GM19025 (cell line): Measurements from ENCODE around the gene ITIH3.
A peak's percentile ranks its signal among the peaks of the same experiment; 100 is the strongest.
"Not testable (repeated sequence)": the region's sequence is repeated elsewhere in the genome, so short reads cannot be mapped to it uniquely, and the experiment has no call there.

Source experiments
- ATAC-seq: cut with Tn5 transposase; IDR thresholded peaks from one replicate; pipeline ENCODE4 v1.9.1; 2021; ENCODE audit warnings: mild to moderate bottlenecking, low read depth, moderate library complexity; ENCODE audit not compliant: unreplicated experiment

The ITIH3 gene

GRCh38 chr3:52794612-52795099, at the start of gene ITIH3:
TSS of gene ITIH3 (plus strand) at chr3:52794796. CDS start at chr3:52794804, 8 bp downstream.
- no peak for ATAC-seq

- no peak for ATAC-seq
Observed at GRCh38 chr3:52752045-52752660, 42.4 kb upstream of the ITIH3 start.

- no peak for ATAC-seq
Observed at GRCh38 chr3:52754373-52754772, 40.2 kb upstream of the ITIH3 start.

GRCh38 chr3:52756141-52756540, 38.5 kb upstream of the ITIH3 start:
- ATAC-seq: no peak

GRCh38 chr3:52763466-52763865, 31.1 kb upstream of the ITIH3 start:
- no peak for ATAC-seq

GRCh38 chr3:52769786-52770455, 24.7 kb upstream of the ITIH3 start:
- no peak for ATAC-seq

- peak; percentile 93 for ATAC-seq
Observed at GRCh38 chr3:52770496-52771333, 23.9 kb upstream of the ITIH3 start, which contains the start of gene NEK4. TSS of gene NEK4 (minus strand) at chr3:52770940. CDS start at chr3:52770746, 194 bp downstream.

- no peak for ATAC-seq
Observed at GRCh38 chr3:52771334-52771681, 23.3 kb upstream of the ITIH3 start.

GRCh38 chr3:52771702-52772101, 22.9 kb upstream of the ITIH3 start:
- ATAC-seq: no peak

- ATAC-seq: no peak
Observed at GRCh38 chr3:52773361-52774065, 21.1 kb upstream of the ITIH3 start.

- no peak for ATAC-seq
Observed at GRCh38 chr3:52774066-52774713, 20.4 kb upstream of the ITIH3 start.

- ATAC-seq: no peak
Observed at GRCh38 chr3:52774901-52775864, 19.4 kb upstream of the ITIH3 start.

GRCh38 chr3:52775877-52776276, 18.7 kb upstream of the ITIH3 start:
- ATAC-seq: no peak

GRCh38 chr3:52776486-52776885, 18.1 kb upstream of the ITIH3 start:
- ATAC-seq: not testable (repeated sequence)

GRCh38 chr3:52777127-52777958, 17.3 kb upstream of the ITIH3 start, which contains the start of gene ITIH1:
TSS of gene ITIH1 (plus strand) at chr3:52777599. CDS start at chr3:52777616, 17 bp downstream.
- no peak for ATAC-seq

- no peak for ATAC-seq
Observed at GRCh38 chr3:52777959-52778805, 16.4 kb upstream of the ITIH3 start.
